Left renal cortex interstitium (tissue), 4 donors: ENCODE data around the gene MICALL2. TPM values are rescaled to one million over a fixed set of nuclear protein-coding genes. Genes with fewer than 3 reads are reported as not detected.

Experiments
- DNase-seq, 4 donors: peaks; one replicate each; pipeline ENCODE4 v3.0.0-alpha.2; 2013; ENCODE audit warnings: low read depth in 4 of 4, low spot score in 2 of 4, missing footprints in 1 of 4
- polyA plus RNA-seq, 4 donors: library from polyadenylated mRNA; unstranded; fragments of 120-200 nt; gene quantifications; one replicate each; pipeline ENCODE4 v1.2.1, GENCODE V29; 2013; ENCODE audit not compliant: insufficient read length in 4 of 4

Gene MICALL2
- polyA plus RNA-seq, 4 donors: 5.8 to 14.1 (median 11.5) TPM

GRCh38 chr7:1402110-1402790, 57.0 kb downstream of the MICALL2 start:
- no peak for DNase-seq

GRCh38 chr7:1401011-1401410, 58.3 kb downstream of the MICALL2 start:
- no peak for DNase-seq

GRCh38 chr7:1400371-1400770, 58.9 kb downstream of the MICALL2 start:
- DNase-seq: no peak

GRCh38 chr7:1397491-1398327, 61.6 kb downstream of the MICALL2 start:
- no peak for DNase-seq

- DNase-seq: no peak
These were observed 63.1 kb downstream of the MICALL2 start for GRCh38 chr7:1396195-1396594.

GRCh38 chr7:1395211-1396070, 63.8 kb downstream of the MICALL2 start:
- DNase-seq: no peak

- no peak for DNase-seq
These were observed 64.9 kb downstream of the MICALL2 start for GRCh38 chr7:1394371-1394770.

GRCh38 chr7:1393421-1393820, 65.8 kb downstream of the MICALL2 start:
- DNase-seq: no peak

- no peak for DNase-seq
These were observed 66.7 kb downstream of the MICALL2 start for GRCh38 chr7:1392556-1392955.

- no peak for DNase-seq
These were observed 67.8 kb downstream of the MICALL2 start for GRCh38 chr7:1391449-1391848.

GRCh38 chr7:1388703-1389335, 70.5 kb downstream of the MICALL2 start:
- no peak for DNase-seq

GRCh38 chr7:1388021-1388702, 71.1 kb downstream of the MICALL2 start:
- DNase-seq: no peak

GRCh38 chr7:1387261-1387660, 72.0 kb downstream of the MICALL2 start:
- no peak for DNase-seq

GRCh38 chr7:1386623-1387220, 72.5 kb downstream of the MICALL2 start:
- no peak for DNase-seq

GRCh38 chr7:1385809-1386622, 73.3 kb downstream of the MICALL2 start:
- DNase-seq: no peak

GRCh38 chr7:1385086-1385808, 74.0 kb downstream of the MICALL2 start:
- DNase-seq: no peak
